ENCODE results near the gene HIP1.

HIP1 gene

DNA sequence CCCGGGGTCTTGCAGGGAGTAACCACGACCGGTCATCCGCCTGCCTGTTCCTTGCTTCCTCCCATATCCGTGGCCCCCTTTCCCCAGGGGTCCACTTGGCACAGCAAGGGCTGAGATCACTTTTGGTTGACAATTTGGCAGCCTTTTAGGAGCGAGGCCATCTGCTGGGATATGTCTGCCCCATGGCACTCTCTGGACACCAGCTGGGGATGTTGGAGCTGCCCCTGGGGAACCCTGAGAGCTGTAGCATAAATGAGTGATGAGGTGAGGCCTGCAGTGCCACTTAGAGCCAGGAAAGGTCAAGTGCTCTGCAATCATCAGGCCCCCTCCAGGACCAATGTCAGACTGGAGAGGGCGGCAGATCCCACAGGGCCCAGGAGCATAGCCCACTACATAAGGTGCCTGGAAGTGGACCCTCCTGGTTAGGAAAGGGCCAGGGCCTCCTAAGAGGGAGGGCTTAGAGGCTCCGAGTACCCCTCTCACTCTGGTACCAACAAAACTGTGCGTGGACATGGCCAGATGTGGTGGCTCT is 92.1 kb downstream of the HIP1 start:
- peaks cover 0 to 6% (median 0%) of the 10 kb centered on the region in 5 donors for H3K36me3 ChIP-seq (ENCODE audit: control insufficient read depth in 5 of 5, insufficient read depth in 5 of 5, low read length in 5 of 5)
- H3K27ac ChIP-seq (ENCODE audit: low read depth, low read length): no peak overlapping the region
- H3K9me3 ChIP-seq (ENCODE audit: control insufficient read depth in 5 of 5, low read length in 5 of 5): peaks cover 0 to 4% (median 0%) of the 10 kb centered on the region in 5 donors
- H3K4me3 ChIP-seq (ENCODE audit: low read depth in 1 of 5, low read length in 5 of 5): no peak overlapping the region
- peak overlapping the region in 1 of 5 donors; percentile 16 for H3K9ac ChIP-seq (ENCODE audit: low read length in 5 of 5)
- peaks cover 2 to 22% (median 19%) of the 10 kb centered on the region in 5 donors for H3K4me1 ChIP-seq (ENCODE audit: control insufficient read depth in 5 of 5, insufficient read depth in 5 of 5, low read length in 5 of 5)
- no peaks in the 10 kb centered on the region for H3K27me3 ChIP-seq (ENCODE audit: control insufficient read depth in 5 of 5, insufficient read depth in 4 of 5, low read length in 5 of 5)

DNA sequence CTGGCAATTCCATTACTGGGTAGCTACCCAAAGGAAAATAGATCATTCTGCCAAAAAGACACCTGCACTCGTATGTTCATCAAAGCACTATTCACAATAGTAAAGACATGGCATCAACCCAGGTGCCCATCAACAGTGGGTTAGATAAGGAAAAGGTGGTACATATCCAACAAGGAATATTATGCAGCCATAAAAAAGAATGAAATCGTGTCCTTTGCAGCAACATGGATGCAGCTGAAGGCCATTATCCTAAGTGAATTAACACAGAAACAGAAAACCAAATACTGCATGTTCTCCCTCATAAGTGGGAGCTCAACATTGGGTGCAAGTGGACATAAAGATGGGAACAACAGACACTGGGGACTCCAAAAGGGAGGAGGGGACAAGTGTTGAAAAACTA is 93.2 kb downstream of the HIP1 start:
- Histone ChIP-seq H3K36me3 (ENCODE audit: control insufficient read depth in 5 of 5, insufficient read depth in 5 of 5, low read length in 5 of 5) (peaks cover 0 to 6% (median 0%) of the 10 kb centered on the region in 5 donors), H3K27ac (ENCODE audit: low read depth, low read length) (no peak overlapping the region), H3K4me1 (ENCODE audit: control insufficient read depth in 5 of 5, insufficient read depth in 5 of 5, low read length in 5 of 5) (peaks cover 2 to 17% (median 14%) of the 10 kb centered on the region in 5 donors), H3K27me3 (ENCODE audit: control insufficient read depth in 5 of 5, insufficient read depth in 4 of 5, low read length in 5 of 5) (no peaks in the 10 kb centered on the region), H3K9me3 (ENCODE audit: control insufficient read depth in 5 of 5, low read length in 5 of 5) (peaks cover 0 to 4% (median 0%) of the 10 kb centered on the region in 5 donors), H3K4me3 (ENCODE audit: low read depth in 1 of 5, low read length in 5 of 5) (no peak overlapping the region), H3K9ac (ENCODE audit: low read length in 5 of 5) (no peak overlapping the region)

DNA sequence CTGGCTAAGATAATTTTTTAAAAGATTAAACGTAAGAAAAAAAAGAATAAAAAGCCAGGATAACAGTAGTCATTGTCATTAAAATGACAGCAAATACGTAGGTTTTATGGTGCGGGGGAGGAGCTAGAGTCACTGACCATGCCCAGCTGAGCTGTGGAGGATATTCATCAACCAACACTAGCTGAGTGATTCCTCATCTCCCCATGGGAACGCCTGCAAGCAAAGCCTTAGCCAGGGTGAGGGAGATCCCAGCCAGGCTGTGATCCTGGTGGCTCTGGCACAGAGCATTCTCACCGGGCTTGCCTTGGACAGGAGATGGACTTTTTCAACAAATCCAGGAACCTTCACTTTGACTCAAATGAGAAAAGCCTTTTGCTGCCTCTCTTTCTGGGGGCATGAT is 94.2 kb downstream of the HIP1 start:
- H3K4me1 ChIP-seq (ENCODE audit: control insufficient read depth in 5 of 5, insufficient read depth in 5 of 5, low read length in 5 of 5): peaks cover under 1 to 12% (median 11%) of the 10 kb centered on the region in 5 donors
- no peak overlapping the region for H3K4me3 ChIP-seq (ENCODE audit: low read depth in 1 of 5, low read length in 5 of 5)
- peaks cover 0 to 4% (median 0%) of the 10 kb centered on the region in 5 donors for H3K9me3 ChIP-seq (ENCODE audit: control insufficient read depth in 5 of 5, low read length in 5 of 5)
- no peaks in the 10 kb centered on the region for H3K27me3 ChIP-seq (ENCODE audit: control insufficient read depth in 5 of 5, insufficient read depth in 4 of 5, low read length in 5 of 5)
- no peak overlapping the region for H3K9ac ChIP-seq (ENCODE audit: low read length in 5 of 5)
- H3K27ac ChIP-seq (ENCODE audit: low read depth, low read length): no peak overlapping the region
- peaks cover 0 to 6% (median 0%) of the 10 kb centered on the region in 5 donors for H3K36me3 ChIP-seq (ENCODE audit: control insufficient read depth in 5 of 5, insufficient read depth in 5 of 5, low read length in 5 of 5)

DNA sequence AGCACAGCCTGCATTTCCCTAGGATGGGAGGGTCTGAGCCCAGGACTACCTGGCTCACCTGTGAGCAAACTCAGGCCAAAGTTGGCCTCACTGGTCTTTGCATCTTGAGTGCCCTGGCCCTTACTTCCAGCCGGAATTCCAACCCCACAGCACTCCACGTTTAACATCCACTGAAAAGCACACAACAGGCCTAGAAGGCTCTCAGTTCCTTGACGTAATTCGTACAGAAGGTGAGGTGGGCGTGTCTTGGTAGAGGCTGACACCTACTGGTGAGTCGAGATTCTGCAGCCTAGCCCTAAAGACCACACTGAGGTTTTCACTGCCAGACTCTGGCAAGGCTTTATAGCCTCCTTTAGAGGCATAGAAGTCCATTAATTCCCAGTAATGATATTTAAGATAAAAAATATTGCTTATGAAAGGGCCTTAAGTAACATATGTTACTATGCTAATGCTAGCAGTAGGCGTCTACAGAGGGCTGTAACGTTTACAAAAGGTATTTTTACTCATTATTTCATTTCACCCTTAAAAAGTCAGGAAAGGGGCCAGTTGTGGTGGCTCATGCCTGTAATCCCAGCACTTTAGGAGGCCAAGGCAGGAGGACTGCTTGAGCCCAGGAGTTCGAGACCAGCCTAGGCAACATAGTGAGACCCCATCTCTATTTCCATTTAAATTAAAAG is 95.8 kb downstream of the HIP1 start:
- H3K4me1 ChIP-seq (ENCODE audit: control insufficient read depth in 5 of 5, insufficient read depth in 5 of 5, low read length in 5 of 5): peaks cover 2 to 18% (median 16%) of the 10 kb centered on the region in 5 donors
- no peak overlapping the region for H3K27ac ChIP-seq (ENCODE audit: low read depth, low read length)
- H3K9me3 ChIP-seq (ENCODE audit: control insufficient read depth in 5 of 5, low read length in 5 of 5): peaks cover 0 to 4% (median 0%) of the 10 kb centered on the region in 5 donors
- H3K36me3 ChIP-seq (ENCODE audit: control insufficient read depth in 5 of 5, insufficient read depth in 5 of 5, low read length in 5 of 5): peaks cover 0 to 6% (median 0%) of the 10 kb centered on the region in 5 donors
- no peaks in the 10 kb centered on the region for H3K27me3 ChIP-seq (ENCODE audit: control insufficient read depth in 5 of 5, insufficient read depth in 4 of 5, low read length in 5 of 5)
- no peak overlapping the region for H3K9ac ChIP-seq (ENCODE audit: low read length in 5 of 5)
- H3K4me3 ChIP-seq (ENCODE audit: low read depth in 1 of 5, low read length in 5 of 5): no peak overlapping the region

DNA sequence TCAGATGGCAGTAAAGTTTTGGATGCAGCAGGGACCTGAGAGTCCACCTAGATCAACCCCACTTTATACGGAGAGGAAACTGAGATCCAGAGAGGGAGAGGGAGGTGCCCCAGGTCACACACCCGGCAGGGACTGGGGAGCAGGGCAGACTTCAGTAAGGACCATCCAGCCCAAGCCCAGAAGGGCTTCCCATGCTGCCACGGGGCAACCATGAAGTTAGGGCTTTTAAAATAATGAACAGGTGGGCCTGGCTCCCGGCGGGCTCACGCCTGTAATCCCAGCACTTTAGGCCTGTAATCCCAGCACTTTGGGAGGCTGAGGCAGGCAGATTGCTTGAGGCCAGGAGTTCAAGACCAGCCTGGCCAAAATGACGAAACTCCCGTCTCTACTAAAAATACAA is 98.5 kb downstream of the HIP1 start:
- Histone ChIP-seq H3K27ac (ENCODE audit: low read depth, low read length) (no peak overlapping the region), H3K27me3 (ENCODE audit: control insufficient read depth in 5 of 5, insufficient read depth in 4 of 5, low read length in 5 of 5) (no peaks in the 10 kb centered on the region), H3K4me1 (ENCODE audit: control insufficient read depth in 5 of 5, insufficient read depth in 5 of 5, low read length in 5 of 5) (peaks cover 2 to 33% (median 25%) of the 10 kb centered on the region in 5 donors), H3K9me3 (ENCODE audit: control insufficient read depth in 5 of 5, low read length in 5 of 5) (peaks cover 0 to 4% (median 0%) of the 10 kb centered on the region in 5 donors), H3K4me3 (ENCODE audit: low read depth in 1 of 5, low read length in 5 of 5) (peak overlapping the region in 1 of 5 donors; percentile 77), H3K36me3 (ENCODE audit: control insufficient read depth in 5 of 5, insufficient read depth in 5 of 5, low read length in 5 of 5) (no peaks in the 10 kb centered on the region), H3K9ac (ENCODE audit: low read length in 5 of 5) (peak overlapping the region in 1 of 5 donors; percentile 74)

DNA sequence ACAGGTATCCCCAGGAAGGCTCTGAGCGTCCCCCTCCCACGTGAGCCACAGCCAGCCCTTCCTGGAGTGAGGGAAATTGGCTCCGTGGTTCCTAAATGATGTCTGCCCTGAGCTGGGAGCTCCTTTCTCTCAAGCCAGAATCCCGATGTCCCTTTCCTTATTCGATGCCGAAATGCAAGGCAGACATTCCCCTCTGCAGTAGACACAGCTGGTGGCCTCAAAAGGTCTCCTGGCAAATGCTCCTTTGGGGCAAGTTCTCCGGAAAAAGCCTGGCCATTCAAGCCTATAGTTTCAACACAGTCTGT is 98.9 kb downstream of the HIP1 start:
- peaks cover 0 to 2% (median 0%) of the 10 kb centered on the region in 5 donors for H3K36me3 ChIP-seq (ENCODE audit: control insufficient read depth in 5 of 5, insufficient read depth in 5 of 5, low read length in 5 of 5)
- H3K27ac ChIP-seq (ENCODE audit: low read depth, low read length): peak overlapping the region; percentile 75
- peak overlapping the region; percentile 59 to 77 (median 72) for H3K4me3 ChIP-seq (ENCODE audit: low read depth in 1 of 5, low read length in 5 of 5)
- peaks cover 0 to 4% (median 0%) of the 10 kb centered on the region in 5 donors for H3K9me3 ChIP-seq (ENCODE audit: control insufficient read depth in 5 of 5, low read length in 5 of 5)
- no peaks in the 10 kb centered on the region for H3K27me3 ChIP-seq (ENCODE audit: control insufficient read depth in 5 of 5, insufficient read depth in 4 of 5, low read length in 5 of 5)
- H3K9ac ChIP-seq (ENCODE audit: low read length in 5 of 5): peak overlapping the region in 3 of 5 donors; percentile 66 to 79 (median 74)
- peaks cover 2 to 33% (median 25%) of the 10 kb centered on the region in 5 donors for H3K4me1 ChIP-seq (ENCODE audit: control insufficient read depth in 5 of 5, insufficient read depth in 5 of 5, low read length in 5 of 5)

DNA sequence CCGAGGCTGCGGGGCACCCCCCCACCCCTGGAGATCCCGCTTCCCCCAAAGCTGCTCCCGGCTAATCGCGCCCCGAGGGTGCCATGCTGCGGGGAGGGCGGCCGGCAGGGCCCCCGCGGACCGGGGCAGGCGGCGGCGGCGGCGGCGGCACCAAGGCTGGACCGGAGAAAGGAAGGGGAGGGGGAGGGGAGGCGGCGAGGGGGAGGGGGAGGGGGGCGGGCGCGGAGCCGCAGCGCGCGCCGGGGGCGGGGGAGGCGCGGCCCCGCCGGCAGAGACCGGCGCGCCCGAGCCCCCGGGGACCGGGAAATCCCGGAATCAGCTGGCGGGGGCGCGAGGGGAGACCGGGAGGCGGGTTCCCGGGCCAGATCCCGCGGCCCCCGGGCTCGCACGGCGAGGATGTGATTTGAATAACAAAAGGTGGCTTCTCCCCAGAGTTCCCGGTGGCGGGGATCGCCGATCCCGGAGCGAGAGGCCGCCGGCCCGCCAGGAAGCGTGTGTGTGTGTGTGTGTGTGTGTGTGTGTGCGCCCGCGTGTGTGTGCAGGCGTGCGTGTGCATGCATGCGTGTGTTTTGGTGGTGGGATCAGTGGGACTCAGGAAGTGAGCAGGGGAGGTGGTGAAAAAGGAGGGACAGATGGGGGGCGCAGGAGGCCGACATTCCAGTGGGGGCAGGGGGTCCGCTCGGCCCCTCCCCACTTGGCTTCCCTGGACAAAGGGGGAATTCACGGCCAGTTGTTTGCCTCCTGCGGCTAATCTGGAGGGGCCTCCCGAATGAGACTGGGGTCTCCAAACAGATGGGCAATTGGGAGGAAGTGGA is 99.5 kb downstream of the HIP1 start:
- H3K27me3 ChIP-seq (ENCODE audit: control insufficient read depth in 5 of 5, insufficient read depth in 4 of 5, low read length in 5 of 5): no peaks in the 10 kb centered on the region
- H3K9me3 ChIP-seq (ENCODE audit: control insufficient read depth in 5 of 5, low read length in 5 of 5): peaks cover 0 to 4% (median 0%) of the 10 kb centered on the region in 5 donors
- H3K4me3 ChIP-seq (ENCODE audit: low read depth in 1 of 5, low read length in 5 of 5): peak overlapping the region; percentile 62 to 77 (median 72)
- H3K27ac ChIP-seq (ENCODE audit: low read depth, low read length): peak overlapping the region; percentile 75
- H3K4me1 ChIP-seq (ENCODE audit: control insufficient read depth in 5 of 5, insufficient read depth in 5 of 5, low read length in 5 of 5): peaks cover 2 to 33% (median 25%) of the 10 kb centered on the region in 5 donors
- peaks cover 0 to 2% (median 0%) of the 10 kb centered on the region in 5 donors for H3K36me3 ChIP-seq (ENCODE audit: control insufficient read depth in 5 of 5, insufficient read depth in 5 of 5, low read length in 5 of 5)
- peak overlapping the region in 4 of 5 donors; percentile 63 to 79 (median 70) for H3K9ac ChIP-seq (ENCODE audit: low read length in 5 of 5)

DNA sequence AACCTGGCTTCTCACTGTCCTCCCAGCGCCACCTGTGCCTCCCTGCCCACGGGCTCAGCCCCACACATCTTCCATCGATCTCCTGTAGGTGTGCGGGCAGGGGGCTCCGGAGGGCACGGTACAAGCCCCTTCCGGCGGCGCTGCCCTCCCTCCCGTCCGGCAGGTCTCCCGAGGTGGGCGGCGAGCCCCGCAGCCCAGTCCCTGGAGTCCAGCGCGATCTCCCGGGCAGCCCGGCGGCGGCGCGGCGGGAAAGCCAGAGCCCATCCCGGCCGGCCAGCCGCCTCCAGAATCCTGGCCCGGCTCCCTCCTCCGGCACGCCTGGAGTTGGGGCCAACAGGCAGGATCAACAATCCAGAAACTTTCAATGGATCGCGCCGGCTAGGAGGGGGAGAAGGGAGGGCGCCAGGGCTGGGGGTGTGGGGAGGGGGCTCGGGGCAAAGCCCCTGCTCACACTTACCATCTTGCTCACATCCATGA is 100.1 kb downstream of the HIP1 start:
- no peaks in the 10 kb centered on the region for H3K27me3 ChIP-seq (ENCODE audit: control insufficient read depth in 5 of 5, insufficient read depth in 4 of 5, low read length in 5 of 5)
- peaks cover 0 to 4% (median 0%) of the 10 kb centered on the region in 5 donors for H3K9me3 ChIP-seq (ENCODE audit: control insufficient read depth in 5 of 5, low read length in 5 of 5)
- H3K36me3 ChIP-seq (ENCODE audit: control insufficient read depth in 5 of 5, insufficient read depth in 5 of 5, low read length in 5 of 5): peaks cover 0 to 2% (median 0%) of the 10 kb centered on the region in 5 donors
- peak overlapping the region in 3 of 5 donors; percentile 70 to 74 (median 71) for H3K9ac ChIP-seq (ENCODE audit: low read length in 5 of 5)
- peaks cover 2 to 33% (median 25%) of the 10 kb centered on the region in 5 donors for H3K4me1 ChIP-seq (ENCODE audit: control insufficient read depth in 5 of 5, insufficient read depth in 5 of 5, low read length in 5 of 5)
- peak overlapping the region; percentile 41 for H3K27ac ChIP-seq (ENCODE audit: low read depth, low read length)
- H3K4me3 ChIP-seq (ENCODE audit: low read depth in 1 of 5, low read length in 5 of 5): peak overlapping the region; percentile 60 to 74 (median 64)

DNA sequence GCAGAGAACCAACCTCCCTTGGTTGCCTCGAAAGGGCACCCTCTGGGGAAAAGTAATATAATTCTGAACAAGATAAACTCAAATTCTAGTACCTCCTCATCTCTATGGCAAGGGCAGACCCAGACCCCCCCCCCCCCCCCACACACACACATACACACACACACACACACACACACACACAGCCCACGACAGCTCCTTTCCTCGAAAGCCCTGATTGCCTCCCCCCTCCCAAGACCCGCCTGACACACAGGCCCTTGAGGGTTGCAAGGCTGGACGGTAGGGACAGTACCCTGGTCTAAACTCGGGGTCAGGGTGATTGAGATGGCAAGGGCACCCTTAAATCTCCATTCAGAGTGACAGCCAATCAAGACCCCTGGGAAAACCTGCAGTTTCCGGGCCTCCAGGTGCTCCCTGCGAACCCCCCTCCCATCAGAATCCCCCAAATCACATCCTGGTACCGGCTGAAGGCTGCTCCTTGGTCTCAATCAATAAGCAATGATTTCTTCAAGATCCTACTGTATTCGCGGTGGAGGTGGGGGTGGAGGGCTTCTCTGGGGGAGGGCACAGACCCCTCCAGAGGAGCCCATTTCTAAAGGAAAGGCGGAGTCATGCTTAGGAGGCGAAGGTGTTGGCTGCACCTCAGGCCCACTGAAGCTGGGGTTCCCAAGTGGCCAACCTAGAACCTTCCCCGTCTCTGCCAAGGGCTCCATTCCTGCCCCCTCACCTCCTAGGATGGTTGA is 100.7 kb downstream of the HIP1 start:
- H3K4me3 ChIP-seq (ENCODE audit: low read depth in 1 of 5, low read length in 5 of 5): peak overlapping the region; percentile 60 to 74 (median 64)
- H3K27ac ChIP-seq (ENCODE audit: low read depth, low read length): peak overlapping the region; percentile 41
- H3K9me3 ChIP-seq (ENCODE audit: control insufficient read depth in 5 of 5, low read length in 5 of 5): peaks cover 0 to 3% (median 0%) of the 10 kb centered on the region in 5 donors
- peaks cover 2 to 33% (median 25%) of the 10 kb centered on the region in 5 donors for H3K4me1 ChIP-seq (ENCODE audit: control insufficient read depth in 5 of 5, insufficient read depth in 5 of 5, low read length in 5 of 5)
- peaks cover 0 to 2% (median 0%) of the 10 kb centered on the region in 5 donors for H3K36me3 ChIP-seq (ENCODE audit: control insufficient read depth in 5 of 5, insufficient read depth in 5 of 5, low read length in 5 of 5)
- peak overlapping the region in 3 of 5 donors; percentile 70 to 74 (median 71) for H3K9ac ChIP-seq (ENCODE audit: low read length in 5 of 5)
- H3K27me3 ChIP-seq (ENCODE audit: control insufficient read depth in 5 of 5, insufficient read depth in 4 of 5, low read length in 5 of 5): no peaks in the 10 kb centered on the region
